Esophagus squamous epithelium (tissue), 4 donors: ENCODE results near the gene HTR5A.

Source experiments
- CTCF ChIP-seq, 6 experiments: fragments of 450-650 bp in 4 of 6; fragments of 200-600 bp in 2 of 6; sonication (generic) in 2 of 6; IDR thresholded peaks; one replicate each; pipeline ENCODE4 v1.5.1; 2016 to 2019; ENCODE audit warnings: antibody characterized with exemption in 6 of 6, mild to moderate bottlenecking in 4 of 6, moderate library complexity in 4 of 6
- POLR2A ChIP-seq, 4 donors: fragments of 450-650 bp; IDR thresholded peaks; one replicate each; pipeline ENCODE4 v1.6.1; 2017; ENCODE audit warnings: antibody characterized with exemption in 4 of 4, mild to moderate bottlenecking in 4 of 4, moderate library complexity in 3 of 4

DNA sequence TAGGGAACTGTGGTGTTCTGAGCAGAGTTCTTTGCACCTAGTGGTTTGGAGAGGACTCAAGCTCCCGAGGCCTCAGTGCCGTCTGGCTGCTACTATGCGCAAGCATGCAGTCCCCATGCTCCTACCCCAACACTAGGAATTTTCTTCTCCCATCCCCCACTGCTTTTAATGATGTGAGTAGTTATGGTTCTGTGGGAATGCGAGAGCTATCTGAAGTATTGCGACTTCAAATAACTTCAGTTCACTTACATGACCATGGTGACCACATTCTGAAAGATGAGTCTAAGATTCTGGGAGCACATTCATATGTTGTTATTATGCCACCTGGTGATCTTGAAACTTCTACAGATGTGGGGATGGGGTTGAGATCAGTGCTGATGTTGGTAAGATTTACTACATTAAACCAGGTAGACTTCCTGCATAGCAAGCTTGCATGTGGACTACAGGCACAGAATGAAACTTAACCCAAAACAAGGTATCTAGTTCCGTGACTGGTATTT lies 24.6 kb downstream of the HTR5A start:
- TF ChIP-seq CTCF (IDR thresholded peaks at IDR 0.05) (no peak), POLR2A (IDR thresholded peaks at IDR 0.05) (no peak)
